Pancreas (tissue), 10 donors: ENCODE measurements around the gene CLIP4. TPM values are rescaled to one million over a fixed set of nuclear protein-coding genes. Genes with fewer than 3 reads are reported as not detected.
A peak's percentile ranks its signal among the peaks of the same experiment; 100 is the strongest.
"Not testable (repeated sequence)": the region's sequence is repeated elsewhere in the genome, so short reads cannot be mapped to it uniquely, and the experiment has no call there.

Experiments
- ATAC-seq, 4 donors: fragments of 200-7000 bp; cut with Tn5 transposase; one replicate each; pipeline versions ENCODE4 v1.8.0 to v1.9.1; 2020; ENCODE audit warnings: mild to moderate bottlenecking in 4 of 4, moderate library complexity in 4 of 4
- DNase-seq, 6 donors: peaks; one replicate each; pipeline ENCODE4 v3.0.0-alpha.2; 2020
- FAIRE-seq: peaks from 2 replicates; lab custom pipeline; 2012; peaks lifted over from hg19 to GRCh38; lab: Jason Lieb, UNC
- H3K27ac ChIP-seq, 4 donors: fragments of 200-600 bp; sonication (generic); 1 replicate in 3 of 4; 2 replicates in 1 of 4; pipeline versions ENCODE4 v1.5.0 to v1.8.0; 2020
- H3K27me3 ChIP-seq, 4 donors: fragments of 200-600 bp; one replicate each; pipeline ENCODE4 v1.8.0; 2021
- H3K36me3 ChIP-seq, 3 donors: fragments of 200-600 bp; sonication (generic) in 1 of 3; one replicate each; pipeline versions ENCODE4 v1.5.0 to v1.8.0; 2020 to 2021
- H3K4me1 ChIP-seq, 3 donors: fragments of 200-600 bp; one replicate each; pipeline ENCODE4 v1.8.0; 2021
- H3K4me3 ChIP-seq, 4 donors: fragments of 200-600 bp; sonication (generic) in 2 of 4; one replicate each; pipeline versions ENCODE4 v1.5.0 to v1.8.0; 2020 to 2021
- H3K9me3 ChIP-seq, 4 donors: fragments of 200-600 bp; one replicate each; pipeline ENCODE4 v1.8.0; 2021
- WGBS, 2 donors: extraction: QIAGEN DNeasy Blood & Tissue Kit; methylation state at CpG; one replicate each; pipeline ENCODE4 v1.1.7; 2013; 5-methylcytosine and 5-hydroxymethylcytosine counted together
- intact Hi-C, 3 donors: fragments of 100-400 bp; cut with DNase I; formaldehyde crosslinking; loops; one replicate each; pipeline versions ENCODE4 v1.11.1 to v1.14.2; 2022
- polyA plus RNA-seq, 2 donors: library from polyadenylated mRNA; stranded (reverse); fragments of 200-250 nt; gene quantifications; one replicate each; pipeline ENCODE4 v1.2.3, GENCODE V29; 2013
- total RNA-seq, 6 donors: library from RNA; stranded (reverse); fragmentation: NEBNext Ultra II Directional in 4 of 6; extraction: Animal tissue kit (Norgen Biotek cat#: 25700) in 4 of 6; gene quantifications; one replicate each; pipeline versions ENCODE4 v1.2.1 to v1.2.4, GENCODE V29; 2021 to 2023
- TF ChIP-seq, protein P1 (sequence below), 4 donors: fragments of 200-600 bp; sonication (generic) in 3 of 4; IDR thresholded peaks; one replicate each; pipeline versions ENCODE4 v1.5.0 to v1.8.0; 2021; ENCODE audit warnings: antibody characterized with exemption in 4 of 4
- donor health status: healthy with polysubstance abuse.
- donor health status: DM: no; HTN: no; CAD: no; lungs with moderate emphysema.
- donor health status: DM: no; HTN: no; CAD: no.
- donor health status: control.
- donor health status: control.
- donor health status: Bipolar disorder and iron deficiency.
- donor health status: DM: yes; HTN: yes; CAD: no.
- donor health status: DM: no; HTN: no; CAD: no.
- donor health status: DM: no; HTN: no; CAD: no.
- donor health status: DM: yes; HTN: yes; CAD: no.

CLIP4 gene
- total and polyA plus RNA-seq, 8 donors = 4.5 to 18.3 (median 7.0) TPM

DNA sequence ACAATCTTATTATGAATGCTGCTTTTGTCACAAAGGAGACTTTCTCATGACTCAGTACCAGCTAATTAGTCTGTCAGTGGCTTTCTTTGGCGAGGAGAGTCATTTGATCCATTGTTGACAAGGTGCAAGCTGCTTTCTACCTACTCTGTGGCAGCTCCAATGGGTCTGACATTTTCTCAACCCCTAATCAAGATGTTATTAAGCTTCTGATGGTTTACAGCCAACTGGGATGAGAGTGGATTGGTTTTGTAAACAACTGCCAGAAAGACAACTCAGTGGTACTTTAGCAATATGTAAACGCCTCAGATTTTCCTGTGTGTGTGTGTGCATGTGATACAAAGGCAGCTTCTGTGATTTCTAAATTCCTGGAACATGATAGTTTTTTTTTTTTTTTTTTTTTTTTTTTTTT lies 8.2 kb upstream of the CLIP4 start:
- Histone ChIP-seq H3K4me1 (no peaks in the 10 kb centered on the region), H3K27ac (no peak overlapping the region), H3K27me3 (no peaks in the 10 kb centered on the region), H3K36me3 (no peaks in the 10 kb centered on the region), H3K9me3 (no peaks in the 10 kb centered on the region), H3K4me3 (no peak overlapping the region)
- ATAC-seq (peak in 3 of 4 donors; percentile 9 to 51 (median 42)), DNase-seq (no peak), FAIRE-seq (no peak)
- 60 to 68% methylated on average over 2 of the region's 2 CpGs for WGBS, 2 donors
- TF ChIP-seq, protein P1, sequence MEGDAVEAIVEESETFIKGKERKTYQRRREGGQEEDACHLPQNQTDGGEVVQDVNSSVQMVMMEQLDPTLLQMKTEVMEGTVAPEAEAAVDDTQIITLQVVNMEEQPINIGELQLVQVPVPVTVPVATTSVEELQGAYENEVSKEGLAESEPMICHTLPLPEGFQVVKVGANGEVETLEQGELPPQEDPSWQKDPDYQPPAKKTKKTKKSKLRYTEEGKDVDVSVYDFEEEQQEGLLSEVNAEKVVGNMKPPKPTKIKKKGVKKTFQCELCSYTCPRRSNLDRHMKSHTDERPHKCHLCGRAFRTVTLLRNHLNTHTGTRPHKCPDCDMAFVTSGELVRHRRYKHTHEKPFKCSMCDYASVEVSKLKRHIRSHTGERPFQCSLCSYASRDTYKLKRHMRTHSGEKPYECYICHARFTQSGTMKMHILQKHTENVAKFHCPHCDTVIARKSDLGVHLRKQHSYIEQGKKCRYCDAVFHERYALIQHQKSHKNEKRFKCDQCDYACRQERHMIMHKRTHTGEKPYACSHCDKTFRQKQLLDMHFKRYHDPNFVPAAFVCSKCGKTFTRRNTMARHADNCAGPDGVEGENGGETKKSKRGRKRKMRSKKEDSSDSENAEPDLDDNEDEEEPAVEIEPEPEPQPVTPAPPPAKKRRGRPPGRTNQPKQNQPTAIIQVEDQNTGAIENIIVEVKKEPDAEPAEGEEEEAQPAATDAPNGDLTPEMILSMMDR (IDR thresholded peaks at IDR 0.05) = no peak
- intact Hi-C loops = no loop called here

DNA sequence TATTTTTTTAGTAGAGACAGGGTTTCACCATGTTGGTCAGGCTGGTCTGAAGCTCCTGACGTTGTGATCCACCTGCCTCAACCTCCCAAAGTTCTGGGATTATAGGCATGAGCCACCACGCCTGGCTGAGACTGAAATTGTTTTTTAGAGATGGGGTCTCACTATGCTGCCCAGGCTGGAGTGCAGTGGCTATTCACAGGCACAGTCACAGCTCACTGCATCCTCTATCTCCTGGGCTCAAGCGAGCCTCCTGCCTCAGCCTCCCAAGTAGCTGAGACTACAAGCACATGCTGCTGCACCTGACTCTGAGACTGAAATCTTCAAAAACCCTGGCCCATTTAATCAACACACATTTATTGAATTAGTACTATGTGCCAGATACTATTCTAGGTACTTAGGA lies 7.7 kb upstream of the CLIP4 start:
- H3K36me3 ChIP-seq, H3K27me3 ChIP-seq, ATAC-seq, H3K4me3 ChIP-seq, H3K27ac ChIP-seq, H3K4me1 ChIP-seq, DNase-seq, H3K9me3 ChIP-seq, intact Hi-C loops, FAIRE-seq: not testable (repeated sequence)
- 87 to 89% methylated on average over 3 of the region's 3 CpGs for WGBS, 2 donors

DNA sequence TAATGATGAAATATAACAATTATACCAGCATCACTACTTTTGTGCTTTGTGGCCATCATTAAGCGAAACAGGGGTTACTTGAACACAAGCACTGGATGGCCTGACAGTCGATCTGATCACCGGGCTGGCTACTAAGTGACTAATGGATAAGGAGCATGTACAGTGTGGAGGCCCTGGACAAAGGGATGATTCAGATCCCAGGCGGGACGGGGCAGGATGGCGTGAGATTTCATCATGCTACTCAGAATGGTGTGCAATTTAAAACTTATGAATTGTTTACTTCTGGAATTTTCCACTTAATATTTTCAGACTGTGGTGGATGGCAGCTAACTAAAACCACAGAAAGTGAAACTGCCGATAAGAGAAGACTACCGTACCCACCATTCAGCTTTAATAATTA lies 7.0 kb upstream of the CLIP4 start:
- H3K27ac ChIP-seq = no peak overlapping the region
- H3K36me3 ChIP-seq = no peaks in the 10 kb centered on the region
- ATAC-seq = peak in 3 of 4 donors; percentile 30 to 58 (median 55)
- no peak for DNase-seq
- no peaks in the 10 kb centered on the region for H3K27me3 ChIP-seq
- TF ChIP-seq, protein P1 (IDR thresholded peaks at IDR 0.05) = no peak
- no peaks in the 10 kb centered on the region for H3K9me3 ChIP-seq
- no peak for FAIRE-seq
- no peak overlapping the region for H3K4me3 ChIP-seq
- intact Hi-C loops = no loop called here
- 71 to 73% methylated on average over 8 of the region's 8 CpGs for WGBS, 2 donors
- H3K4me1 ChIP-seq = no peaks in the 10 kb centered on the region

DNA sequence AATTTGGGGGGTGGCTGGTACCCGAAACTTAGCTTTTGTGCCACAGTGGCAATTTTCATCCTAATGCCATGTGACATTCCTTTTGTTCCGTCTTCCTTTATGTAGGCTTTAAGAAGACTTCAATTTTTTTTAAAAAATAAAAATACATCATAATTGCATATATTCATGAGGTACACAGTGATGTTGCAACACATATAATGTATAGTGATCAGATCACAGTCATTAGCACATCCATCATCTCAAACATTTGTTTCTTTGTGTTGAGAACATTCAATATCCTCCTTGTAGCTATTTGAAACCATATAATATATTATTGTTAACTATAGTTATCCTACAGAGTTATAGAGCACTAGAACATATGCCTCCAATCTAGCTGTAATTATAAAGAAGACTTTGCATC lies 6.0 kb upstream of the CLIP4 start:
- no peak overlapping the region for H3K4me3 ChIP-seq
- no peaks in the 10 kb centered on the region for H3K27me3 ChIP-seq
- ATAC-seq (no peak), DNase-seq (no peak), FAIRE-seq (no peak)
- no peaks in the 10 kb centered on the region for H3K36me3 ChIP-seq
- intact Hi-C loops = no loop called here
- TF ChIP-seq, protein P1 (IDR thresholded peaks at IDR 0.05) = no peak
- 87 to 92% methylated on average over 2 of the region's 2 CpGs for WGBS, 2 donors
- no peak overlapping the region for H3K27ac ChIP-seq
- no peaks in the 10 kb centered on the region for H3K9me3 ChIP-seq
- H3K4me1 ChIP-seq = no peaks in the 10 kb centered on the region

DNA sequence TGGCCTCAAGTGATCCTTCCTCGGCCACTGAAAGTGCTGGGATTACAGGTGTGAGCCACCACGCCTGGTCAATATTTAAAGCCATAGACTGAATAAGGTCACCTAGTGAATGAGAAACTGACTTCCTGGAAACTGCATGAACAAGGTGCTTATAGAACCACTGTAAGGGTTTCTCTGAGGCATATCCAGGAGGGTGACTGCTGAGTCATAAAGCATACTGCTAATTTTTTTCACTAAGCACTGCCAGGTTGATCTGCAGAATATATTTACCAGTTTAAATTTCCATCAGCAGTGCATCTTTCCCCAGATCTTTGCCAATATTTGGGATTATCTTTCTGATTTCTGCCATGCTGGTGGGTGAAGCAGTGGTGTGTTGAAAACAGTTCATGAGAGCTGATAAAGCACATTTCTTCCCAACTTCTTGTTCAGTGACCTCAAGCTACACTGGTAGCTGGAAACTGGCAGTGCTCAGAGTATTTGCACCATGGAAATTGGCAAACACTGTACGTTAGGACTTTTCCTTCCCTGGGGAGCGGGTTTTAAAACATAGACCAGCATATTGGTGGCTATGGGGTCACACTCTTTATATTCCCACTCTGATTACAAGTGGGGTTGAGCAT lies 4.2 kb upstream of the CLIP4 start:
- no peak for DNase-seq

More for the DNA sequence above, 4.2 kb upstream of the CLIP4 start:
- intact Hi-C loops = no loop called here
- TF ChIP-seq, protein P1 (IDR thresholded peaks at IDR 0.05) = no peak
- WGBS, 2 donors = 78 to 79% methylated on average over 4 of the region's 4 CpGs
- no peaks in the 10 kb centered on the region for H3K4me1 ChIP-seq
- no peaks in the 10 kb centered on the region for H3K36me3 ChIP-seq
- H3K9me3 ChIP-seq = no peaks in the 10 kb centered on the region
- no peak overlapping the region for H3K4me3 ChIP-seq
- no peak overlapping the region for H3K27ac ChIP-seq
- H3K27me3 ChIP-seq = no peaks in the 10 kb centered on the region
- ATAC-seq (no peak), FAIRE-seq (no peak)
